GM12878 (cell line): ENCODE measurements around the gene EVC. TPM values are rescaled to one million over a fixed set of nuclear protein-coding genes. Genes with fewer than 3 reads are reported as not detected.
A peak's percentile ranks its signal among the peaks of the same experiment; 100 is the strongest.

Experiments used
- ATAC-seq: fragments of 200-7000 bp; cut with Tn5 transposase; 3 replicates; pipeline ENCODE4 v1.9.1; 2020; ENCODE audit warnings: mild to moderate bottlenecking, moderate library complexity
- BruUV-seq: library from RNA; stranded (reverse); fragments of 400-500 nt; replicated peaks from 2 replicates; lab custom pipeline; 2021; lab: Mats Ljungman, UMichigan
- CTCF ChIA-PET: fragments of 300-600 bp; sonication (Branson Sonifier 250); formaldehyde crosslinking; extraction: SDS; loops from one replicate; lab custom pipeline; 2021; ENCODE audit warnings: inconsistent platforms; lab: Yijun Ruan, JAX
- POLR2A ChIA-PET: fragments of 350-600 bp; formaldehyde crosslinking; extraction: SDS; loops from one replicate; lab custom pipeline; 2021; ENCODE audit warnings: inconsistent platforms; lab: Charles Lee
- RAD21 ChIA-PET: fragments of 300-600 bp; sonication (Branson Sonifier 250); formaldehyde crosslinking; loops from one replicate; lab custom pipeline; 2023; ENCODE audit warnings: antibody characterized with exemption; ENCODE audit not compliant: unreplicated experiment; lab: Charles Lee
- SMC1A ChIA-PET: fragments of 300-600 bp; sonication (Branson Sonifier 250); formaldehyde crosslinking; loops from one replicate; lab custom pipeline; 2023; ENCODE audit not compliant: unreplicated experiment, uncharacterized antibody; lab: Charles Lee
- DNase-seq: peaks from one replicate; pipeline ENCODE4 v3.0.0-alpha.2; 2011; ENCODE audit warnings: low read depth, low spot score
- FAIRE-seq: peaks from 3 replicates; lab custom pipeline; 2011; peaks lifted over from hg19 to GRCh38; lab: Jason Lieb, UNC
- H2AFZ ChIP-seq: 2 replicates; pipeline ENCODE4 v1.6.0; 2011; ENCODE audit warnings: low read depth, low read length, control low read depth; ENCODE audit not compliant: control insufficient read depth
- H3K27ac ChIP-seq: 2 replicates; pipeline ENCODE4 v1.5.1; 2011; ENCODE audit warnings: control low read depth; ENCODE audit not compliant: control insufficient read depth, insufficient read depth
- H3K27me3 ChIP-seq, 2 experiments: replicated peaks in 1 of 2; 2 replicates each; pipeline versions ENCODE4 v1.6.0 to v1.6.1; 2011; ENCODE audit warnings: low read length in 1 of 2; ENCODE audit not compliant: control insufficient read depth in 2 of 2, insufficient read depth in 2 of 2
- H3K36me3 ChIP-seq, 2 experiments: 2 replicates each; pipeline ENCODE4 v1.5.1; 2011; ENCODE audit warnings: low read length in 1 of 2; ENCODE audit not compliant: control insufficient read depth in 2 of 2, insufficient read depth in 2 of 2
- H3K4me1 ChIP-seq: 2 replicates; pipeline ENCODE4 v1.6.1; 2011; ENCODE audit warnings: mild to moderate bottlenecking, low read length, moderate library complexity, mixed read lengths; ENCODE audit not compliant: control insufficient read depth, insufficient read depth
- H3K4me2 ChIP-seq: 2 replicates; pipeline ENCODE4 v1.6.0; 2011; ENCODE audit warnings: control low read depth; ENCODE audit not compliant: control insufficient read depth, insufficient read depth
- H3K4me3 ChIP-seq: fragments of 200-600 bp; sonication (generic); 2 replicates; pipeline ENCODE4 v1.5.1; 2016
- H3K79me2 ChIP-seq: 2 replicates; pipeline ENCODE4 v1.6.0; 2011; ENCODE audit warnings: low read length; ENCODE audit not compliant: control insufficient read depth, insufficient read depth
- H3K9ac ChIP-seq: 2 replicates; pipeline ENCODE4 v1.8.0; 2011; ENCODE audit warnings: low read length, control low read depth, mixed read lengths; ENCODE audit not compliant: control insufficient read depth, insufficient read depth
- H3K9me3 ChIP-seq: replicated peaks from 3 replicates; pipeline ENCODE4 v1.5.1; 2011; ENCODE audit warnings: mild to moderate bottlenecking, low read length; ENCODE audit not compliant: control insufficient read depth, insufficient read depth
- H4K20me1 ChIP-seq: 2 replicates; pipeline ENCODE4 v1.6.0; 2011; ENCODE audit not compliant: control insufficient read depth, insufficient read depth
- ATF7 ChIP-seq: fragments of 450-650 bp; IDR thresholded peaks from 2 replicates; pipeline ENCODE4 v1.6.1; 2016; ENCODE audit warnings: low read depth, mild to moderate bottlenecking
- CBX5 ChIP-seq: sonication (generic); IDR thresholded peaks from 2 replicates; pipeline ENCODE4 v1.6.1; 2016; ENCODE audit warnings: low read depth, moderate library complexity, mild to moderate bottlenecking, inconsistent platforms
- FOS ChIP-seq: IDR thresholded peaks from 3 replicates; pipeline ENCODE4 v1.6.1; 2011; ENCODE audit warnings: borderline replicate concordance; ENCODE audit not compliant: insufficient read length; ENCODE audit errors: extremely low read depth
- IKZF2 ChIP-seq, 2 experiments: fragments of 450-650 bp; IDR thresholded peaks; 2 replicates each; pipeline ENCODE4 v1.6.1; 2017; ENCODE audit warnings: mild to moderate bottlenecking in 2 of 2, moderate library complexity in 2 of 2
- MTA2 ChIP-seq: fragments of 450-650 bp; IDR thresholded peaks from 2 replicates; pipeline ENCODE4 v1.6.1; 2016; ENCODE audit warnings: low read depth, mild to moderate bottlenecking, moderate library complexity
- NFYA ChIP-seq: IDR thresholded peaks from 2 replicates; pipeline ENCODE4 v1.6.1; 2011; ENCODE audit warnings: low read depth, mild to moderate bottlenecking, low read length, improper control_type of control experiment, borderline replicate concordance
- RBBP5 ChIP-seq: fragments of 200-600 bp; sonication (generic); conservative IDR thresholded peaks from 2 replicates; pipeline ENCODE4 v1.6.1; 2016
- RUNX3 ChIP-seq: IDR thresholded peaks from 2 replicates; pipeline ENCODE4 v1.6.1; 2012; ENCODE audit warnings: low read length, inconsistent platforms
- SREBF1 ChIP-seq: IDR thresholded peaks from 2 replicates; pipeline ENCODE4 v1.6.1; 2012; ENCODE audit warnings: mild to moderate bottlenecking, low read length
- TARDBP ChIP-seq: IDR thresholded peaks from 2 replicates; pipeline ENCODE4 v1.6.1; 2016; ENCODE audit warnings: borderline replicate concordance
- YY1 ChIP-seq: IDR thresholded peaks from 2 replicates; pipeline ENCODE4 v1.6.1; 2011; ENCODE audit warnings: low read depth, mild to moderate bottlenecking, low read length
- WGBS: methylation state at CpG from one replicate; pipeline ENCODE4 v1.1.6; 2016; ENCODE audit warnings: low lambda C conversion rate; ENCODE audit not compliant: insufficient replicate concordance, insufficient coverage; ENCODE audit errors: missing lambda C conversion rate; 5-methylcytosine and 5-hydroxymethylcytosine counted together
- in situ Hi-C: fragments of 300-500 bp; cut with MboI; formaldehyde crosslinking; loops from 9 replicates; pipeline ENCODE4 v1.14.3; 2018; ENCODE audit warnings: mixed read lengths
- intact Hi-C: fragments of 100-400 bp; cut with micrococcal nuclease; formaldehyde crosslinking; loops from one replicate; pipeline ENCODE4 v1.14.2; 2022; ENCODE audit not compliant: unreplicated experiment
- polyA plus RNA-seq, 11 experiments: library from polyadenylated mRNA; depleted of rRNA in 4 of 11; unstranded in 6 of 11; stranded (reverse) in 5 of 11; fragments of >200 nt; fragmentation: Nextera tagmentation in 4 of 11; fragmentation: Illumina TruSeq in 1 of 11; extraction: Ambion mirVana in 4 of 11; extraction: Trizol in 1 of 11; gene quantifications; 1 replicate in 1 of 11; 2 replicates in 10 of 11; pipeline versions ENCODE4 v1.2.1 to v1.2.3, GENCODE V29; 2011 to 2016; ENCODE audit warnings: inconsistent platforms in 2 of 11, missing spikeins in 2 of 11, low read depth in 1 of 11
- total RNA-seq, 4 experiments: library from RNA; depleted of rRNA in 3 of 4; stranded (reverse); fragments of >200 nt in 3 of 4; fragmentation: Illumina TruSeq in 1 of 4; extraction: Trizol in 1 of 4; gene quantifications; 2 replicates each; pipeline versions ENCODE4 v1.2.1 to v1.2.3, GENCODE V29; 2013 to 2021
- TF ChIP-seq, protein P1 (sequence below): fragments of 450-650 bp; formaldehyde crosslinking; IDR thresholded peaks from 2 replicates; pipeline ENCODE4 v1.5.0; 2022; ENCODE audit warnings: mild to moderate bottlenecking, missing genetic modification characterization

The EVC gene
- total and polyA plus RNA-seq, 10 of the 15 experiments (the other 5 are each of a cell fraction or from before 2014, with no cell fraction given), result 0.87 to 55.9 (median 15.6) TPM

- TF ChIP-seq, protein P1, sequence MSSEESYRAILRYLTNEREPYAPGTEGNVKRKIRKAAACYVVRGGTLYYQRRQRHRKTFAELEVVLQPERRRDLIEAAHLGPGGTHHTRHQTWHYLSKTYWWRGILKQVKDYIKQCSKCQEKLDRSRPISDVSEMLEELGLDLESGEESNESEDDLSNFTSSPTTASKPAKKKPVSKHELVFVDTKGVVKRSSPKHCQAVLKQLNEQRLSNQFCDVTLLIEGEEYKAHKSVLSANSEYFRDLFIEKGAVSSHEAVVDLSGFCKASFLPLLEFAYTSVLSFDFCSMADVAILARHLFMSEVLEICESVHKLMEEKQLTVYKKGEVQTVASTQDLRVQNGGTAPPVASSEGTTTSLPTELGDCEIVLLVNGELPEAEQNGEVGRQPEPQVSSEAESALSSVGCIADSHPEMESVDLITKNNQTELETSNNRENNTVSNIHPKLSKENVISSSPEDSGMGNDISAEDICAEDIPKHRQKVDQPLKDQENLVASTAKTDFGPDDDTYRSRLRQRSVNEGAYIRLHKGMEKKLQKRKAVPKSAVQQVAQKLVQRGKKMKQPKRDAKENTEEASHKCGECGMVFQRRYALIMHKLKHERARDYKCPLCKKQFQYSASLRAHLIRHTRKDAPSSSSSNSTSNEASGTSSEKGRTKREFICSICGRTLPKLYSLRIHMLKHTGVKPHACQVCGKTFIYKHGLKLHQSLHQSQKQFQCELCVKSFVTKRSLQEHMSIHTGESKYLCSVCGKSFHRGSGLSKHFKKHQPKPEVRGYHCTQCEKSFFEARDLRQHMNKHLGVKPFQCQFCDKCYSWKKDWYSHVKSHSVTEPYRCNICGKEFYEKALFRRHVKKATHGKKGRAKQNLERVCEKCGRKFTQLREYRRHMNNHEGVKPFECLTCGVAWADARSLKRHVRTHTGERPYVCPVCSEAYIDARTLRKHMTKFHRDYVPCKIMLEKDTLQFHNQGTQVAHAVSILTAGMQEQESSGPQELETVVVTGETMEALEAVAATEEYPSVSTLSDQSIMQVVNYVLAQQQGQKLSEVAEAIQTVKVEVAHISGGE (CRISPR knock-in tag), result no peak
- TF ChIP-seq NFYA, result no peak
- no peak for TF ChIP-seq RUNX3
Observed at GRCh38 chr4:5730436-5730835, 19.4 kb downstream of the EVC start (continued).

GRCh38 chr4:5730993-5731990 is 20.3 kb downstream of the EVC start:
- SMC1A ChIA-PET, result no interaction called here
- 52% methylated on average over 30 of the region's 30 CpGs for WGBS
- intact Hi-C loops, result no loop called here

More at GRCh38 chr4:5730993-5731990, 20.3 kb downstream of the EVC start:
- Histone ChIP-seq H3K36me3 (peaks cover 2 to 5% of the 10 kb centered on the region in 2 experiments; a peak in 3 of 4 replicates), H3K9me3 (no peaks in the 10 kb centered on the region), H3K27ac (no peak overlapping the region), H3K9ac (no peak overlapping the region), H4K20me1 (no peaks in the 10 kb centered on the region), H3K4me3 (no peak overlapping the region), H3K4me2 (no peak overlapping the region), H3K4me1 (no peaks in the 10 kb centered on the region), H2AFZ (no peak overlapping the region), H3K27me3 (no peaks in the 10 kb centered on the region), H3K79me2 (no peaks in the 10 kb centered on the region; the same call in 1 of the 2 replicates)
- ChIA-PET POLR2A (no interaction called here), RAD21 (no interaction called here), CTCF (no interaction called here)
- in situ Hi-C loops, result no loop called here
- DNase-seq (no peak), ATAC-seq (no peak), FAIRE-seq (no peak)
- no peak for TF ChIP-seq MTA2
- TF ChIP-seq IKZF2 (IDR thresholded peaks at IDR 0.05), result no peak
- no peak for TF ChIP-seq SREBF1
- no peak for TF ChIP-seq RBBP5
- TF ChIP-seq ATF7, result no peak
- no peak for TF ChIP-seq FOS
- TF ChIP-seq TARDBP, result no peak
- no peak for TF ChIP-seq CBX5
- no peak for TF ChIP-seq YY1
- BruUV-seq, result TSS peak; percentile 13
